ENCODE measurements around the gene KDR. TPM values are rescaled to one million over a fixed set of nuclear protein-coding genes. Genes with fewer than 3 reads are reported as not detected.

KDR gene
- total RNA-seq, 1 donor from 2014 or later, result 0.12 TPM

DNA sequence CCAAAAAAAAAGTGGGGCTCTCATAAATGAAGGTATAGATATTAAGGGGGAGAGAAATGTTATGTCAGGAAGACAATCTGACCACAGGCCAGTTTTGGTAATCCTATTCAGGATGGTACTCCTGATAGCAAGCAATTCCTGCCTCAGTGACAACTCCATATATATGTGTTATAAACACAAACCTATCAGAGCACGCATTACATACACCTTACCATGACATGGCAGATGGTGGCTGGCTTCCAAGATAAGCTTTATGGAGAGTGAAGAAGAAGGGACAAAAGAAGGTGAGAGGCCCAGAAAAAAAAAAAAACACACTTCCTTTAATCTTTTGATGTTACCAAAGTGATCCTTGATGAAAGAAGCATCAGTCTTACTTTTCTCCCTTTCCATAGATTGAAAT, 29.5 kb upstream of the KDR start:
- no peaks in the 10 kb centered on the region for H3K36me3 Mint-ChIP-seq (ENCODE audit: low read depth)
- H3K27ac Mint-ChIP-seq (ENCODE audit: unreplicated experiment), result no peak overlapping the region
- no peaks in the 10 kb centered on the region for H3K27me3 Mint-ChIP-seq (ENCODE audit: low read depth)
- TF ChIP-seq, protein P1, sequence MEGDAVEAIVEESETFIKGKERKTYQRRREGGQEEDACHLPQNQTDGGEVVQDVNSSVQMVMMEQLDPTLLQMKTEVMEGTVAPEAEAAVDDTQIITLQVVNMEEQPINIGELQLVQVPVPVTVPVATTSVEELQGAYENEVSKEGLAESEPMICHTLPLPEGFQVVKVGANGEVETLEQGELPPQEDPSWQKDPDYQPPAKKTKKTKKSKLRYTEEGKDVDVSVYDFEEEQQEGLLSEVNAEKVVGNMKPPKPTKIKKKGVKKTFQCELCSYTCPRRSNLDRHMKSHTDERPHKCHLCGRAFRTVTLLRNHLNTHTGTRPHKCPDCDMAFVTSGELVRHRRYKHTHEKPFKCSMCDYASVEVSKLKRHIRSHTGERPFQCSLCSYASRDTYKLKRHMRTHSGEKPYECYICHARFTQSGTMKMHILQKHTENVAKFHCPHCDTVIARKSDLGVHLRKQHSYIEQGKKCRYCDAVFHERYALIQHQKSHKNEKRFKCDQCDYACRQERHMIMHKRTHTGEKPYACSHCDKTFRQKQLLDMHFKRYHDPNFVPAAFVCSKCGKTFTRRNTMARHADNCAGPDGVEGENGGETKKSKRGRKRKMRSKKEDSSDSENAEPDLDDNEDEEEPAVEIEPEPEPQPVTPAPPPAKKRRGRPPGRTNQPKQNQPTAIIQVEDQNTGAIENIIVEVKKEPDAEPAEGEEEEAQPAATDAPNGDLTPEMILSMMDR (conservative IDR thresholded peaks at IDR 0.05), result no peak
- no peak for DNase-seq (ENCODE audit: low read depth, low spot score)
- peaks cover 7% of the 10 kb centered on the region for H3K9me3 Mint-ChIP-seq
- no peak overlapping the region for H3K4me3 Mint-ChIP-seq
- H3K4me1 Mint-ChIP-seq, result no peaks in the 10 kb centered on the region

DNA sequence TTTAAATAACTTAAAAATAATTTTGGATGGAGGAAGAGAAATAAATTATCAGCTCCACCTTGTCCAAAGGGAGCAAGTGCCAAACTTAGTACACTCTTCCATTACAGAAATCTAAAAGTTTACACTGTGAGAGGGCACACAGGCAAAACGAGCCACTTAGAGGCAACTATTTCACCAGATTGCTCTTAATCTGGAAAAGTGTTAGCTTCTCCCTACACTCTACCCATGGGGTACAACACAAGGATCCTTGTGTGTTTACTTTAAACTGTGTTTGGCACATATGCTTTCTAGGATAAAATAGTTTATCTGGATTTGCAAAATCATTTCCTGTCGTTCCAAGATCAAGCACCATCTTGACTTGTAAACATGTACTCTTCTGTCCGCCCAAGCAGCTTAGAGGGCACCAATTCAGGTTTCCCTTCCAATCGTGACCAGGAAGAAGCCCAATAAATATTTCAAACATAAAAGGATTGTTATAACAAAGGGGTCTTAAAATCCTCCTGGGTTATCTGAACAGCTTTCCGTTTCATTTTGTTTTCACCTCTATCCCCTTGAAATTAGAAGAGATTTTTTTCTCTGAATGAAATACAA, 29.0 kb upstream of the KDR start:
- Mint-ChIP-seq H3K4me3 (no peak overlapping the region), H3K4me1 (no peaks in the 10 kb centered on the region), H3K36me3 (ENCODE audit: low read depth) (no peaks in the 10 kb centered on the region), H3K9me3 (peaks cover 7% of the 10 kb centered on the region), H3K27ac (ENCODE audit: unreplicated experiment) (no peak overlapping the region), H3K27me3 (ENCODE audit: low read depth) (peaks cover 2% of the 10 kb centered on the region)
- no peak for DNase-seq (ENCODE audit: low read depth, low spot score)
- TF ChIP-seq, protein P1 (conservative IDR thresholded peaks at IDR 0.05), result no peak

DNA sequence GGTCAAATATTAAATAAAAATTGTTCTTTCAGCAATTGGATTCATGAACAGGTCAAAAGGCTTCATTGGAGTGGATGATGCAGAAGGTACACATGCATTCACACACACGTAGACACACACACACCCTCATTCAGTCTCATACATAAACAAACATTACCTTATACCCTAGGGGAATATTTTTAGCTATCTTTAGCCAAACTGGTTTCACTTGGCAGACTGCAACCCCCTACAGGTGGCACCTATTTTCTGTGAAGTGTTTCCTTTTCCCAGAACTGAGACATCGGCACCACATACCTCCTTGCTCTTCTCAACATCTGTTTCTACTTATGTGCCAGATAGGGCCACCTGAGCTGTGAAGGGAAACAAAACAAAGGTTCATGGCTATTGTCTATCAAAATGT, 18.5 kb upstream of the KDR start:
- TF ChIP-seq, protein P1 (conservative IDR thresholded peaks at IDR 0.05), result no peak
- Mint-ChIP-seq H3K4me3 (no peak overlapping the region), H3K9me3 (peaks cover 3% of the 10 kb centered on the region), H3K36me3 (ENCODE audit: low read depth) (no peaks in the 10 kb centered on the region), H3K27ac (ENCODE audit: unreplicated experiment) (no peak overlapping the region), H3K4me1 (no peaks in the 10 kb centered on the region), H3K27me3 (ENCODE audit: low read depth) (no peaks in the 10 kb centered on the region)
- no peak for DNase-seq (ENCODE audit: low read depth, low spot score)

DNA sequence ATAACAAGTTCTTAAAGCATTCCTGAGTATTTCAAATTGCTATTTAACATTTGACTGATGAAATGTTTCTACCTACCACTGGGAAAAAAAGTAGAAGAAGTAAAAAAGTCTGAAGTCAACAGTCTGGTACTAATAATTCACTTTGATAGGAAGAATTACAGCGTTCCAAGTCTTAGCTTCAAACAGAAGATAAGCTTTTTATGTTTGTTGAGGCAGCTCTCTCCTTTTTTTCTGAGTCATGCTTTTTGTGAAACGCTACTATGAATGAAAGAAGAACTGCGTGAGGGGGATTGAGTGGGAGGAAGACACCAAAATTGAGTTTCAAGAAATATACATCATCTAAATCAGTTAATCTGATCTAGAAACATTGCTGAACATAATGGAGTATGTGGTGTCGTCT, 13.0 kb upstream of the KDR start:
- Mint-ChIP-seq H3K36me3 (ENCODE audit: low read depth) (no peaks in the 10 kb centered on the region), H3K4me1 (peaks cover 23% of the 10 kb centered on the region), H3K4me3 (no peak overlapping the region), H3K27ac (ENCODE audit: unreplicated experiment) (no peak overlapping the region), H3K9me3 (peaks cover 12% of the 10 kb centered on the region), H3K27me3 (ENCODE audit: low read depth) (no peaks in the 10 kb centered on the region)
- TF ChIP-seq, protein P1 (conservative IDR thresholded peaks at IDR 0.05), result no peak
- no peak for DNase-seq (ENCODE audit: low read depth, low spot score)

DNA sequence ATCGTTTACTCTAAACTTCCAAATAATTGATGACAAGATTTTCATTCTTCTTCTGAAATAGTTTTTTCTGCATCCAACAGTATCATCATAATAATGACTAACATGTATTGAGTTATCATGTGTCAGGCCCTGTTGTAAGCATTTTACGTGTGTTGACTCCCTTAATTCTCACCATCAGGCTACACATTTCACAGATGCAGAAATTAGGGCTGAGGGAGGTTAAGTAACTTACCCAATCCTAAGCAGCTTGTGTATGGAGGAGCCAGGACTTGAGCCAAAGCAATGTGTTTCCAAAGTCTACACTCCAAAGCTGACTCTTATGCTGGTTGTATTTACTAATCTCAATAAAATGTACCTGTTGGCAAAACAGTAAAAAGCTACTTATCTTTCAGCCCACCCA, 11.2 kb upstream of the KDR start:
- H3K4me3 Mint-ChIP-seq, result no peak overlapping the region
- TF ChIP-seq, protein P1 (conservative IDR thresholded peaks at IDR 0.05), result no peak
- peaks cover 29% of the 10 kb centered on the region for H3K4me1 Mint-ChIP-seq
- no peak for DNase-seq (ENCODE audit: low read depth, low spot score)
- no peak overlapping the region for H3K27ac Mint-ChIP-seq (ENCODE audit: unreplicated experiment)
- H3K36me3 Mint-ChIP-seq (ENCODE audit: low read depth), result no peaks in the 10 kb centered on the region
- H3K9me3 Mint-ChIP-seq, result peaks cover 12% of the 10 kb centered on the region
- H3K27me3 Mint-ChIP-seq (ENCODE audit: low read depth), result no peaks in the 10 kb centered on the region

Measured in neural crest cell (in vitro differentiated cells).